Neural cell (in vitro differentiated cells): ENCODE data around the gene TOGARAM2. TPM values are rescaled to one million over a fixed set of nuclear protein-coding genes. Genes with fewer than 3 reads are reported as not detected.

Source experiments
- H2AFZ ChIP-seq: fragments of 200-600, 300-800 bp; sonication (generic), shearing (Covaris generic); 2 replicates; pipeline ENCODE4 v1.6.0; 2014; ENCODE audit warnings: low read depth, mild to moderate bottlenecking, antibody characterized with exemption, low read length, moderate library complexity
- H3F3A ChIP-seq: fragments of 200-600 bp; shearing (Covaris generic); 2 replicates; pipeline ENCODE4 v1.6.1; 2016; ENCODE audit warnings: mild to moderate bottlenecking, moderate library complexity, mixed read lengths, antibody characterized with exemption, low read length; ENCODE audit not compliant: insufficient read depth, poor library complexity, severe bottlenecking
- H3K27ac ChIP-seq: fragments of 200-600, 300-800 bp; sonication (generic), shearing (Covaris generic); 2 replicates; pipeline ENCODE4 v1.5.1; 2014; ENCODE audit warnings: mild to moderate bottlenecking, low read length, moderate library complexity
- H3K27me3 ChIP-seq: fragments of 300-800, 200-600 bp; sonication (generic), shearing (Covaris generic); 2 replicates; pipeline ENCODE4 v1.6.0; 2014; ENCODE audit warnings: mild to moderate bottlenecking, low read depth, low read length, moderate library complexity; ENCODE audit not compliant: insufficient read depth
- H3K36me3 ChIP-seq: fragments of 300-800, 200-600 bp; sonication (generic), shearing (Covaris generic); 2 replicates; pipeline ENCODE4 v1.5.1; 2014; ENCODE audit warnings: mild to moderate bottlenecking, antibody characterized with exemption, low read length, moderate library complexity; ENCODE audit not compliant: insufficient read depth
- H3K4me2 ChIP-seq: fragments of 300-800, 200-600 bp; sonication (generic), shearing (Covaris generic); 2 replicates; pipeline ENCODE4 v1.6.0; 2014; ENCODE audit warnings: mild to moderate bottlenecking, low read length
- H3K4me3 ChIP-seq: fragments of 300-800, 200-600 bp; sonication (generic), shearing (Covaris generic); 2 replicates; pipeline ENCODE4 v1.5.1; 2014; ENCODE audit warnings: mild to moderate bottlenecking, low read length, moderate library complexity
- H3K79me2 ChIP-seq: fragments of 200-600 bp; shearing (Covaris generic); replicated peaks from 2 replicates; pipeline ENCODE4 v1.6.0; 2014; ENCODE audit warnings: mild to moderate bottlenecking, low read length, moderate library complexity; ENCODE audit not compliant: insufficient read depth
- H3K9ac ChIP-seq: fragments of 300-800, 200-600 bp; sonication (generic), shearing (Covaris generic); 2 replicates; pipeline ENCODE4 v1.6.1; 2016; ENCODE audit warnings: mild to moderate bottlenecking, low read length, mixed read lengths
- H3K9me2 ChIP-seq: fragments of 200-600 bp; shearing (Covaris generic); 2 replicates; pipeline ENCODE4 v1.6.1; 2016; ENCODE audit warnings: mild to moderate bottlenecking, low read length, mixed read lengths; ENCODE audit not compliant: insufficient read depth
- H3K9me3 ChIP-seq: fragments of 200-600, 300-800 bp; sonication (generic), shearing (Covaris generic); 2 replicates; pipeline ENCODE4 v1.6.1; 2016; ENCODE audit warnings: mild to moderate bottlenecking, mixed run types, low read length, moderate library complexity, mixed read lengths
- H4K20me1 ChIP-seq: fragments of 200-600 bp; shearing (Covaris generic); 2 replicates; pipeline ENCODE4 v1.6.1; 2016; ENCODE audit warnings: mild to moderate bottlenecking, mixed run types; ENCODE audit not compliant: insufficient read depth
- CTCF ChIP-seq: fragments of 450-650 bp; IDR thresholded peaks from 2 replicates; pipeline ENCODE4 v1.5.1; 2014; ENCODE audit warnings: antibody characterized with exemption, mild to moderate bottlenecking, moderate library complexity; ENCODE audit not compliant: poor library complexity, severe bottlenecking
- EP300 ChIP-seq: fragments of 450-650 bp; conservative IDR thresholded peaks from 2 replicates; pipeline ENCODE4 v1.6.1; 2014; ENCODE audit warnings: antibody characterized with exemption, mild to moderate bottlenecking, moderate library complexity; ENCODE audit not compliant: poor library complexity, severe bottlenecking
- EZH2 ChIP-seq: fragments of 200-600, 300-800 bp; shearing (Covaris generic), sonication (generic); IDR thresholded peaks from 2 replicates; pipeline ENCODE4 v1.6.1; 2014; ENCODE audit warnings: antibody characterized with exemption, low read length, borderline replicate concordance, mild to moderate bottlenecking; ENCODE audit not compliant: insufficient read depth, poor library complexity, severe bottlenecking
- MXI1 ChIP-seq: fragments of 450-650 bp; conservative IDR thresholded peaks from 2 replicates; pipeline ENCODE4 v1.6.1; 2014; ENCODE audit warnings: antibody characterized with exemption, mild to moderate bottlenecking; ENCODE audit not compliant: poor library complexity, severe bottlenecking
- POLR2AphosphoS5 ChIP-seq: IDR thresholded peaks from 2 replicates; pipeline ENCODE4 v1.6.1; 2012
- RAD21 ChIP-seq: fragments of 450-650 bp; conservative IDR thresholded peaks from 2 replicates; pipeline ENCODE4 v1.6.1; 2014; ENCODE audit warnings: antibody characterized with exemption, mild to moderate bottlenecking, moderate library complexity
- REST ChIP-seq: IDR thresholded peaks from 2 replicates; pipeline ENCODE4 v1.6.1; 2012; ENCODE audit warnings: borderline replicate concordance
- SMC3 ChIP-seq: fragments of 450-650 bp; conservative IDR thresholded peaks from 2 replicates; pipeline ENCODE4 v1.6.1; 2014; ENCODE audit warnings: antibody characterized with exemption, mild to moderate bottlenecking, moderate library complexity; ENCODE audit not compliant: poor library complexity
- TAF1 ChIP-seq: IDR thresholded peaks from 2 replicates; pipeline ENCODE4 v1.6.1; 2012; ENCODE audit warnings: low read depth
- polyA plus RNA-seq: library from polyadenylated mRNA; depleted of rRNA; stranded (reverse); fragments of >200 nt; gene quantifications from 2 replicates; pipeline ENCODE4 v1.2.3, GENCODE V29; 2014

The TOGARAM2 gene
- polyA plus RNA-seq, 1 donor from 2014 or later, result 0.10 TPM

GRCh38 chr2:28974252-28974651 is 6.8 kb upstream of the TOGARAM2 start:
- TF ChIP-seq MXI1, result no peak
- no peak for TF ChIP-seq REST
- no peak for TF ChIP-seq POLR2AphosphoS5
- TF ChIP-seq EP300, result no peak
- TF ChIP-seq RAD21, result no peak
- TF ChIP-seq CTCF, result no peak
- TF ChIP-seq TAF1, result no peak
- no peak for TF ChIP-seq SMC3
- TF ChIP-seq EZH2, result no peak
- Histone ChIP-seq H4K20me1 (no peaks in the 10 kb centered on the region), H3K36me3 (no peaks in the 10 kb centered on the region), H2AFZ (no peak overlapping the region), H3F3A (no peaks in the 10 kb centered on the region), H3K9ac (no peak overlapping the region), H3K27ac (no peak overlapping the region), H3K9me2 (no peaks in the 10 kb centered on the region), H3K4me3 (no peak overlapping the region), H3K9me3 (no peaks in the 10 kb centered on the region), H3K79me2 (no peaks in the 10 kb centered on the region), H3K27me3 (no peaks in the 10 kb centered on the region), H3K4me2 (no peak overlapping the region)

GRCh38 chr2:28975671-28976070 is 5.4 kb upstream of the TOGARAM2 start:
- TF ChIP-seq TAF1 (no peak), SMC3 (no peak), EP300 (no peak), POLR2AphosphoS5 (no peak), REST (no peak), MXI1 (no peak), CTCF (no peak), EZH2 (no peak), RAD21 (no peak)
- H3K9ac ChIP-seq, result no peak overlapping the region
- no peaks in the 10 kb centered on the region for H3K79me2 ChIP-seq
- H4K20me1 ChIP-seq, result no peaks in the 10 kb centered on the region
- no peaks in the 10 kb centered on the region for H3K27me3 ChIP-seq
- no peaks in the 10 kb centered on the region for H3K36me3 ChIP-seq
- no peak overlapping the region for H2AFZ ChIP-seq
- H3K9me2 ChIP-seq, result no peaks in the 10 kb centered on the region
- H3K4me3 ChIP-seq, result no peak overlapping the region
- H3K27ac ChIP-seq, result no peak overlapping the region
- no peaks in the 10 kb centered on the region for H3K9me3 ChIP-seq
- no peaks in the 10 kb centered on the region for H3F3A ChIP-seq
- H3K4me2 ChIP-seq, result no peak overlapping the region
